ENCODE measurements around the gene DMBT1.

Gene DMBT1

GRCh38 chr10:122656741-122657140 lies 96.2 kb downstream of the DMBT1 start:
- ATAC-seq (ENCODE audit: insufficient read depth, low read depth) (no peak), DNase-seq (no peak)
- Histone ChIP-seq H3K9ac (ENCODE audit: low read depth, low read length) (no peak overlapping the region), H3K9me3 (ENCODE audit: insufficient read depth, low read length, severe bottlenecking) (no peaks in the 10 kb centered on the region), H3K4me1 (ENCODE audit: insufficient read depth, low read length) (no peaks in the 10 kb centered on the region), H2AFZ (ENCODE audit: low read depth, low read length) (no peak overlapping the region), H3K4me2 (ENCODE audit: insufficient read depth, low read length) (no peak overlapping the region), H3K79me2 (ENCODE audit: insufficient read depth, low read length) (no peaks in the 10 kb centered on the region), H3K27ac (ENCODE audit: low read length) (no peak overlapping the region), H3K4me3 (ENCODE audit: low read depth in 1 of 2, low read length in 2 of 2) (no peak overlapping the region), H4K20me1 (ENCODE audit: insufficient read depth, low read length) (no peaks in the 10 kb centered on the region), H3K36me3 (ENCODE audit: insufficient read depth, low read length) (no peaks in the 10 kb centered on the region), H3K27me3 (ENCODE audit: insufficient read depth, low read length, poor library complexity) (no peaks in the 10 kb centered on the region)
- TF ChIP-seq EZH2 (IDR thresholded peaks at IDR 0.05; ENCODE audit: borderline replicate concordance, low read depth, low read length, severe bottlenecking): no peak
- TF ChIP-seq, protein P1, sequence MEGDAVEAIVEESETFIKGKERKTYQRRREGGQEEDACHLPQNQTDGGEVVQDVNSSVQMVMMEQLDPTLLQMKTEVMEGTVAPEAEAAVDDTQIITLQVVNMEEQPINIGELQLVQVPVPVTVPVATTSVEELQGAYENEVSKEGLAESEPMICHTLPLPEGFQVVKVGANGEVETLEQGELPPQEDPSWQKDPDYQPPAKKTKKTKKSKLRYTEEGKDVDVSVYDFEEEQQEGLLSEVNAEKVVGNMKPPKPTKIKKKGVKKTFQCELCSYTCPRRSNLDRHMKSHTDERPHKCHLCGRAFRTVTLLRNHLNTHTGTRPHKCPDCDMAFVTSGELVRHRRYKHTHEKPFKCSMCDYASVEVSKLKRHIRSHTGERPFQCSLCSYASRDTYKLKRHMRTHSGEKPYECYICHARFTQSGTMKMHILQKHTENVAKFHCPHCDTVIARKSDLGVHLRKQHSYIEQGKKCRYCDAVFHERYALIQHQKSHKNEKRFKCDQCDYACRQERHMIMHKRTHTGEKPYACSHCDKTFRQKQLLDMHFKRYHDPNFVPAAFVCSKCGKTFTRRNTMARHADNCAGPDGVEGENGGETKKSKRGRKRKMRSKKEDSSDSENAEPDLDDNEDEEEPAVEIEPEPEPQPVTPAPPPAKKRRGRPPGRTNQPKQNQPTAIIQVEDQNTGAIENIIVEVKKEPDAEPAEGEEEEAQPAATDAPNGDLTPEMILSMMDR (IDR thresholded peaks at IDR 0.05; ENCODE audit: borderline replicate concordance, extremely low read depth, low read length, poor library complexity, severe bottlenecking): no peak

DNA sequence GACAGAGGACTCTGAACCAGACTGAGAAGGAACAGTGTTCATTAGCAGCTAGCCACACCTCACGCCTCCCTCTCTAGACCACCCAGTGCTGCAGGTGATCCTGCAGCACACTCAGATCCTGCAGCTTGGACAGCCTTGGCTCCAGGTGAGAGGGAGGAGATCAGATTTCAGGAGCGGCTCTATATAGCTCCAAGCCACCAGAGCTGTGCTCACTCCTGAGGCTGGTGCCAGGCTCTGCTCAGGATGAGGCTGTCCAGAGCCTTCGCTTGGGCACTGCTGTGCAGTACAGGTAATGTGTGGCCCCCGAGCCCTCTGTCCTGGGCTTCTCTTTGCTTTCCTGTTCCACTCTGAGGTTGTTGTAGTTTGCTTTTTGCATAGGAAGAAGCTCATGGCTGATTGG lies 96.7 kb downstream of the DMBT1 start:
- Histone ChIP-seq H3K27me3 (ENCODE audit: insufficient read depth, low read length, poor library complexity) (no peaks in the 10 kb centered on the region), H3K79me2 (ENCODE audit: insufficient read depth, low read length) (no peaks in the 10 kb centered on the region), H3K36me3 (ENCODE audit: insufficient read depth, low read length) (no peaks in the 10 kb centered on the region), H2AFZ (ENCODE audit: low read depth, low read length) (no peak overlapping the region), H4K20me1 (ENCODE audit: insufficient read depth, low read length) (no peaks in the 10 kb centered on the region), H3K4me2 (ENCODE audit: insufficient read depth, low read length) (no peak overlapping the region), H3K27ac (ENCODE audit: low read length) (no peak overlapping the region), H3K9ac (ENCODE audit: low read depth, low read length) (no peak overlapping the region), H3K4me3 (ENCODE audit: low read depth in 1 of 2, low read length in 2 of 2) (no peak overlapping the region), H3K9me3 (ENCODE audit: insufficient read depth, low read length, severe bottlenecking) (no peaks in the 10 kb centered on the region), H3K4me1 (ENCODE audit: insufficient read depth, low read length) (no peaks in the 10 kb centered on the region)
- ATAC-seq (ENCODE audit: insufficient read depth, low read depth) (no peak), DNase-seq (no peak)
- no peak for TF ChIP-seq EZH2 (IDR thresholded peaks at IDR 0.05; ENCODE audit: borderline replicate concordance, low read depth, low read length, severe bottlenecking)
- TF ChIP-seq, protein P1 (IDR thresholded peaks at IDR 0.05; ENCODE audit: borderline replicate concordance, extremely low read depth, low read length, poor library complexity, severe bottlenecking): no peak

- H4K20me1 ChIP-seq (ENCODE audit: insufficient read depth, low read length): no peaks in the 10 kb centered on the region
- no peaks in the 10 kb centered on the region for H3K9me3 ChIP-seq (ENCODE audit: insufficient read depth, low read length, severe bottlenecking)
- no peaks in the 10 kb centered on the region for H3K36me3 ChIP-seq (ENCODE audit: insufficient read depth, low read length)
- H3K4me1 ChIP-seq (ENCODE audit: insufficient read depth, low read length): no peaks in the 10 kb centered on the region
- no peak overlapping the region for H3K4me3 ChIP-seq (ENCODE audit: low read depth in 1 of 2, low read length in 2 of 2)
- H3K79me2 ChIP-seq (ENCODE audit: insufficient read depth, low read length): no peaks in the 10 kb centered on the region
- no peak overlapping the region for H3K9ac ChIP-seq (ENCODE audit: low read depth, low read length)
- DNase-seq (no peak), ATAC-seq (ENCODE audit: insufficient read depth, low read depth) (no peak)
- TF ChIP-seq, protein P1 (IDR thresholded peaks at IDR 0.05; ENCODE audit: borderline replicate concordance, extremely low read depth, low read length, poor library complexity, severe bottlenecking): no peak
- TF ChIP-seq EZH2 (IDR thresholded peaks at IDR 0.05; ENCODE audit: borderline replicate concordance, low read depth, low read length, severe bottlenecking): no peak
- no peak overlapping the region for H3K27ac ChIP-seq (ENCODE audit: low read length)
- H3K4me2 ChIP-seq (ENCODE audit: insufficient read depth, low read length): no peak overlapping the region
- no peaks in the 10 kb centered on the region for H3K27me3 ChIP-seq (ENCODE audit: insufficient read depth, low read length, poor library complexity)
- H2AFZ ChIP-seq (ENCODE audit: low read depth, low read length): no peak overlapping the region
Observed at GRCh38 chr10:122657729-122658128, 97.2 kb downstream of the DMBT1 start.

All from DND-41 (cell line).